T-helper 2 cell treated with Interferon-gamma antibody and Interleukin-4, amounts not matched to agents 100 ng/mL and 5 ng/mL, for 36 hours (primary cell): ENCODE results near the gene COX14. TPM values are rescaled to one million over a fixed set of nuclear protein-coding genes. Genes with fewer than 3 reads are reported as not detected.

Experiments
- intact Hi-C: fragments of 100-400 bp; cut with micrococcal nuclease; formaldehyde crosslinking; loops from one replicate; pipeline ENCODE4 v1.15.1; 2023
- total RNA-seq: library from RNA; stranded (reverse); gene quantifications from 2 replicates; pipeline ENCODE4 v1.2.3, GENCODE V29; 2022

COX14 gene
- total RNA-seq, 1 donor from 2014 or later = 41.4 TPM

DNA sequence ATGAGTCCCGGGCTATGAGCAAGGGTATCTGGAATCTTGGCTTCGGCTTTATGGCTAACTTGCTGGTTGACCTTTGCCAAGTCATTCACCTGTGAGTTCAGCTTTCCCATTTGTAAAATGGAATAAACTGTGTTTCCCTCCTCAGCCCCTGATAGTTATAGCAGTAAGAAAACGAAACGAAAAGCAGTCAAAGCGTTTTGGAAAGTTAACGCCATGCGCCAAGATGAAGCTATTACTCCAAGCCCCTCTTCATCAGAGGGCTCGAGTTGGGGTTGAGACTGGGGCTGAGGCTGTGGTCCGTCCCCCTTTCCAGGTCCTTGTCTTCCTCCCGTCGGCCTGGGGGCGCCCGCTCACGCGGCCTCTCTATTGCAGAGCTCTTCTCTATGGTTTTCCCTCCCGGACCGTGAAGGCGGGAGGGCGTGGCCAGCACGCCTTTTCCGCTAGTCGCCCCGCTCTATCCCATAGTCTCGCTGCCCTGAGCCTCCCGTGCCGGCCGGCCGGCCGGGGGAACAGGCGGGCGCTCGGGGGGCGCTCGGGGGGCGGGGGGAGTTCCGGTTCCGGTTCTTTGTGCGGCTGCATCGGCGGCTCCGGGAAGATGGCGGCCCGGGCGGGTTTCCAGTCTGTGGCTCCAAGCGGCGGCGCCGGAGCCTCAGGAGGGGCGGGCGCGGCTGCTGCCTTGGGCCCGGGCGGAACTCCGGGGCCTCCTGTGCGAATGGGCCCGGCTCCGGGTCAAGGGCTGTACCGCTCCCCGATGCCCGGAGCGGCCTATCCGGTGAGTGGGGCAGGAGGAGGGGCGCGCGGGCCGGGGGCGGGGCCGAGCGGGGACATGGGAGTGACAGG is 27.0 kb upstream of the COX14 start, which contains the start of gene SMARCD1:
SMARCD1 (plus strand) TSS at position 568 of the 840 bp plus-strand sequence; CDS start at position 596, 28 bp downstream.
- intact Hi-C loops = loop anchor here (1.0 kb wide), 3 partner anchors 27 to 90 kb away; partner anchors contain the start of genes CERS5 and COX14

DNA sequence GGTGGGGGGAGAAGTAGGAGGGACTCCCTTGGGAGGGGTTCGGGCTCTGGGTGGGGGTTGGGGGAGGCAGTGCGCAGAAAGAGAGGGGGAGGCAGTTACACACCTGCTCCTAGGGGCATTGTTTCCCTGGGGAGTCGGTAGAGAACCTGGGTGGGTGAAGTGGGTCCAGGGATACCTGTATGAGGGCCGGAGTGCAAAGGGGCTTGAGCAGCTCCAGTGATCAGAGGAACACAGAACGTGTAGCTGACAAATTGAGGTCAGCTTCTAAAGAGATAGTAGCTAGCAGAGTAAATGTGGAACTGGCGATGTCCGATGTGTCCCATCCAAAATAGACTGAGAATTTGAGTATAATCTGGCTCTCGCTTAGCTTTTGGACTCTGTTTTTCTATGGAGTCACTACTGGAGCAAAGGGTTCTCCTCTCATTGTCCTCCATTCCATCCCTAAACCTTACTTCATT is 26.4 kb upstream of the COX14 start:
- intact Hi-C loops = loop anchor here (1.0 kb wide), 3 partner anchors 27 to 90 kb away; partner anchors contain the start of genes CERS5 and COX14

DNA sequence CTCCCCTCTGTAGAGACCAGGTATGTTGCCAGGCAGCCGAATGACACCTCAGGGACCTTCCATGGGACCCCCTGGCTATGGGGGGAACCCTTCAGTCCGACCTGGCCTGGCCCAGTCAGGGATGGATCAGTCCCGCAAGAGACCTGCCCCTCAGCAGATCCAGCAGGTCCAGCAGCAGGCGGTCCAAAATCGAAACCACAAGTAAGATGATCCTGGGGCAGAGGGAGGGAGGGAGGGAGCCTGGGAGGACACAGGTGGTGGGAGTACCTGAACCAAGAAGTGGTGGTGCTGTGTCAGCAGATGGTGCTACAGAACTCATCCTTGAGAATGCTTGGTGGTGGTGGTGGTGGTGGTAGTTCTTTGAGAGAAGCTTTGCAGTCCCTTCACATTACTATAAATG is 25.9 kb upstream of the COX14 start:
- intact Hi-C loops = no loop called here

DNA sequence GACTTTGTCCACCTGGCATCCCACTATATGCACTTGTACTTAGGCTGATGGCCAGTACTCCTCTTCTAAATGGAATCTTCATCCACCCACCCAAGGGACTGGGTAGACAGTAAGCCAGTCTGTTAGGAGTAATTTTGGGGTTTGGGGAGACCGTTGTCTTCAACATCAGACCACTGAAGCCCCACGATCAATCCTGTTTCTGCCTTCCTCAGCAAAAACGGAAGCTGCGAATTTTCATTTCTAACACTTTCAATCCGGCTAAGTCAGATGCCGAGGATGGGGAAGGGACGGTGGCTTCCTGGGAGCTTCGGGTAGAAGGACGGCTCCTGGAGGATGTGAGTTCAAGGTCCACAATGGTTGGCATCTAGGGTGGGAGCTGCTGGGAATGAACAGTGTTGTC is 24.9 kb upstream of the COX14 start:
- intact Hi-C loops = no loop called here

DNA sequence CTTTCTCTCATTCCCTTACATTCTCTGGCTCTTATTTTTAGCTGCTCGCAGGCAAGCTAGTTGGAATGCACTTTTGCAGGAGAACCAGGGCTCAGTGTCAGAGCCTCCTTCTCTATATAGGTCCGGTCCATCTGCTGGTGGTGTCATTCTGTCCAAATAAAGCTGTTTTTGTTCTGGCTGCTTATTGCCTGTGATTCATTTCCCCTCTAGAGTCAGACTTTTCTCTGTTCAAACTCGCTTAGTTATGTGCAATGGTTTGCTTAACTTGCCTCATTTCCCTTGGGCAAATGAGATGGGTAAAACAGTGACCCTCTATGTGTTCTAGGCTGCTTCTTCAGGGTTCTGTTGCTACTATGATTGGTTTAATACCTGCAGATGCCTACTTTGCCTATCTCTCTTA is 24.0 kb upstream of the COX14 start:
- intact Hi-C loops = loop anchor here (1.0 kb wide), 1 partner anchor 312 kb away; the partner anchor contains the start of gene LARP4

DNA sequence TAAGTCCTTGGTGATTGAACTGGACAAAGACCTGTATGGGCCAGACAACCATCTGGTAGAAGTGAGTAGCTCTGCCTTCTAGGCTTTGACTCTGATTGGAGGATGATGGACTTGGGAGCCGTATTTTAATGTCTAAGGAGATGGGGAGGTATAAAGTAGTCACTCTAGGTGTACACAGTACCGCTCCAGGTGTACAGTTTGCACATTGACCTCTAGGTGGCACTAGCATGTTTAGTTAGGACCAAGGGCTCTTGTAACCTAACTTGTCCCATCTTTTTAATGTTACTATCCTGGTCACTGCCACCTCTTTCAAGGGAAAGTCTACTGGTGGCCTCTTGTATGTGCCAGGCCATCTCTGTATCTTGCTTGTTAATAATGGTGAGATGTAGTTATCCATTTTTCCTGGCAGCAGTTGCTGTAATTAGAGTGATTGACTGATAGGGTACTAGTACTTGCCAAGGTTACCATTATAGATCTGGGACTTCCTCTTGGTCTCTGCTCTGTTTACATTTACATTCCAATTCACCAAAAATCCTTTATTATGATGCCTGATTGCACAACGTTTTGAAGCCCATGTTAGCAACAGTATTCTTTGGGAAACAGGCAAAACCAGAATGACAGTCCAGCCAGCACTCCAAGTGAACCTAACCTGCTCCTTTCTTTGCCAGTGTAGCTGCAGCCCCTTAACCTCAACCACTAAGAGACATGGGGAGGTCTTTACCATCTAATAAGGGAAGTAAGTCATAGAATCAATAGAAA is 23.3 kb upstream of the COX14 start:
- intact Hi-C loops = loop anchor here (1.0 kb wide), 1 partner anchor 312 kb away; the partner anchor contains the start of gene LARP4

DNA sequence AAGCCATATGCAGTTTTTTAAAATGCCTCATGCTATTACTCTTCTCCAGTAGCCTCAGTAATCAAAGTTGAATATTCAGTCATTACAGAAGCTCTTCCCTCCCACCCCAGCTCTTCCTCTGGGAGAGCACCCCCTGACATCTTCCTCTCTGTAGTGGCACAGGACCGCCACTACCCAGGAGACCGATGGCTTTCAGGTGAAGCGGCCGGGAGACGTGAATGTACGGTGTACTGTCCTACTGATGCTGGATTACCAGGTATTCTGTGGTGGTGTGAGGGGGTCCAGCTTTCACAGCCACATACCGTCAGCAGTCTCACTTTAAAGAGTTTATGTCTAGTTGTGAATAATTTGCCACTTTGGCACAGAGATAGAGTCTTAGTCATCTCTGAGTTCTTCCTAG is 22.3 kb upstream of the COX14 start:
- intact Hi-C loops = no loop called here

DNA sequence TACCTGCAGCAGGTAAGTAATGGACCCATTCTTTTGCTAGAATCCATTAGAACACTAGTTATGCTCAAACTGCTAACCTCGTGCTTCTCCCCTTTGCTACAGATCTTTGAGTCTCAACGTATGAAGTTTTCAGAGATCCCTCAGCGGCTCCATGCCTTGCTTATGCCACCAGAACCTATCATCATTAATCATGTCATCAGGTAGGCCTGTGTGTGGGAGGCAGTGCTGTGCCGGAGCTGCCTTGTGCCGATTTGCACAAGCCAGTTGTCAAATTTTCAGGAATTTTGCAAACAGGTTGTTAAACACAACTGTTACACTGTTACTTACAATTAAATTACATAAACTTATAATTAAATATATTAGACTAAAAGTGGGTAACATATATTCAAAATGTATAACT is 21.6 kb upstream of the COX14 start:
- intact Hi-C loops = no loop called here

DNA sequence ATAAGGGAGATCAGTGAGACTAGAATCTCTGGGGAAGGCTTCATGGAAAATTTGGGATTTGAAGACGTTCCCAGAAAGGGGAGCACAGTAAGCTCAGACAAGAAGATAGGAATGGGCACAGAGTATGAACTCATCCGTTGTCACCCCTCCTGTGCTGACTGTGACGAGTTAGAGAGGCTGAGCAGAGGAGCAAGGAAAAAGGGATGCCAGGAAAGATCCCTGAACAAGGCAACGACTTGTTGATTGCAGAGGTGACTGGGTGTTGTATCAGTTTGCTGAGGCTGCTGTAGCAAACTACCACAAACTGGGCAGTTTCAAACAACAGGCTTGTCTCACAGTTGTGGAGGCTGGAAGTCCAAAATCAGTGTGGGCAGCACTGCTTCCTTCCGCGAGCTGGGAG is 14.1 kb upstream of the COX14 start:
- intact Hi-C loops = no loop called here

DNA sequence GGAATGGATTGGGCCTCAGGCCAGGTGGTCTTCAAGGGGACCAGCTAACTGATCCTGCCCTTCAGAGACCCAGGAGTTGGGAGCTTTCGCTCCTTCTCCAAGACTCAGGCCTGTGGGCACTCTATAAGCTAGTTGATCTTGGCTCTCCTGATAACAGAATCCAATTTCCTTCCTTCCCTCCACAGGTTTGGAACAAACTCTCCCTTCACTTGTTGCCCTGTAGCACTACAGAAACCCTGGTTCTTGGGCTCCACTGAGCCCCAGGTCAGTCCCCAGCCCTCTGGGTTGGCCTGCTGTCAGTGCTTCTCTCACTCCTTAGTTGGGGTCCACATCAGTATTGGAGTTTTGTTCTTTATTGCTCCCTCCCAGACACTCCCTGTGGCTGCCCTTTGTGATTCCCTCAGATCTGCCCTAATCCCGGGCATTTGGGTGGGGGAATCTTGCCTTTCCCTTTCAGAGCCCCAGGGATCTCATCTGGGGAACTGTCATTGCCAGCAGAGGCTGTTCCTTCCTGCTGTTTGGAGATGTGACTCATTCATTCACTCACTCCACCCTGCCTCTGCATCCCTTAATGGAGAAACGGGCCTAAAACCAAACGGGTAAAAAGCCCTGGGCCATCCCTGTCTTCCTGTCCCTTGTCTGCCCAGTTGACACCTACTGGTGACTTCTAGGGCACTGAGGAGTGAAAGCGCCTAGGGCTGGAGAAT is 12.6 kb upstream of the COX14 start:
- intact Hi-C loops = no loop called here

DNA sequence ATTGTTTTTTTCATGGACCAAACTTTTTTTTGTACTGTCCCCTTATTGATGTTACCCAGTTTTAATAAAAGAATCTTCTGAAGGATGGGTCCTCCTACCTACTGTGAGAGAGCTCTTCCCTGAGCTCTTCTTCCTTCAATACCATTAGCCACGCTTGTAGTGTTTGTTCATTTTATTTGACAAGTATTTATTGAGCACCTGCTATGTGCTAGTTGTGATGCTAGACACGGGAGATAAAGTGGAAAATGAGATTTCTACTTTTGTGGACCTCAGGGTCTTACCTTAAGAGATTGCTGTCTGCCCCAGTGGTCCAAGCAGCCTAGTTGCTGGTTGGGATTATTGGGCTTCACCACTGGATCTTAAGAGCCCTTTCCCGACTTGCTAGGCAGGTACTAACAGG is 11.5 kb upstream of the COX14 start:
- intact Hi-C loops = no loop called here

DNA sequence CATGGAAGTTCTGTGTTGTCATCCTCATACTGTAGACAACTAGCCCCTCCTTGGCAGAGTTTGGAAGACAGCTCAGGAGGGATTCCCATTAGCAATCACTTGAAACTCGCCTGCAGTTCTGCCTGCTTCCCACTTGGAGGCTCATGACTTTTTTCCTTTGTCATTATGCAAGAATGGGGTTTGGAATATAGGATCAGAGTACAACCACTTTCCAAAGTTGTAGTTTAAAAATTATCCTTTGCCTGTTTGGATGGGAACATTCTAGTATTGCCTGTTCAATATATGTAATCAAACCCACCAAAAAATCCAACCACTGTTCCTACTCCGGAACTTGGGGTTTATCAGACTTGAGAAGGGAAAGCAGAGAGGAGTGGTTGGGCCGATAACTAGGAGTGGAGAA is 10.4 kb upstream of the COX14 start:
- intact Hi-C loops = no loop called here

DNA sequence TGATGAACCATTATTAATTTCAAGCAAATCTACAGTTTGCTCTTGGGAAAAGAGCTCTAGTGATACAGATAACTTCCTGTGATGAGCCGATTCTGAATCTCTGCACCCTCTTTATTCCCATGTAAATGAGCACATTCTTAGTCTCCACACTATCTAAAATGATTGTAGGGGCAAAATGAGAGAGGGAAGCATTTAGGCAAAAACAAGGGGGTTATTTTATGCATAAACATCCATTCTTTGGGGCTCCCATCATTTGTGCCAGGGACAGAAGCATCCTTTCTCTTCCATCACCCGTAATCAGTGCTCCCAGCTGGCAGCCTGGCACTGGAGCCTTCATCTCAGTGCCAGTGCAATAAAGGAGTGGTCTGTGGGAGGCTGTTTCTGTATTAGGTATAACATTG is 9.9 kb upstream of the COX14 start:
- intact Hi-C loops = no loop called here

DNA sequence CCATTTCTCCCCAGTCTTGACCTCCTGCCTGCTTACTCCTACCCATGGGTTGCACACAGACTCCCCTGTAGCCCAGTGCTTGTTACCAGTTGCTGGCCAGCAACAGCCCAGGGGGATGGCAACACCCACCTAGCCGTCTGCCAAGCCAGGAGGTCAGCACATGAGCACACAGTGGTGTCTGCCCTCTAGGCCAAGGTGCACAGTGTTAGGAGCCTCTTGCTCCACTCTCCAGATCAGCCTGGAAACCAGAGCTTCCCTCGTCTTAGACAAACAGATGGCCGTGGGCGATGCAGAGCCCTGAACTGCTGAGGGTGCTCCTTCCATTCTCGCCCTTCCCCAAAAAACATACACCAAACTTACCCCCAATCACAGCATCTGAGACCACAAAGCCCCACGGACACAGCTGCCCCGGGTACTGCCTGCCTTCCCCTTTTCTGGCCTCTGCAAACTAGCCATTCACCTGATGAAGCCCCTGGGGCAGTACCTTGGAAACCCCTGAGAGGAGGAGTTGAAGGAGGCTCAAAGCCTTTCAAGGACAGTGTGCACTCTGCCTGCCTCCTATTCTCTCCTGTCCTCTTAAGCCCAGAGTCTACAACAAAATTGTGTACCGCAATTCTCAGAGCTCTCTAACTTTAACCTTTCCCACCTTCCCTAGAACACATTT is 9.3 kb upstream of the COX14 start:
- intact Hi-C loops = no loop called here

DNA sequence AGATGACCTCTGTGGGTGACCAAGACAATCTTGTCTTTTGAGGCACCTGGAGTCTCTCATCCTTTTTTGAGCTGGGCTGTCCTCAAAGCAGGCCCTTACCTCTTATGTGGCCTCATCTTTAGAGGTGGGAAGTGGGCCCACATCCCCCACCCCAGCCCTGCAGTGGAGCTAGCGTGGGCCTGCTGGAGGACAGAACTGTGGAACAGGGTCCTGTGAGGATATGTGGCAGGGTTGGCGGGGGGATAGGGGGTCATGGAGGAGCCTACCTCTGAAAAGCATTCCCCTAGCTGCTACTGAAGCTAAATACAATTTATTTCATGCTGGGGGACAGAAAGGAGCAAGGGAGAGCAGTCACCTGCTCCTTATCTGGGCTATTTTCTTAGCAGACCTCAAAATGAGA is 8.7 kb upstream of the COX14 start:
- intact Hi-C loops = no loop called here

DNA sequence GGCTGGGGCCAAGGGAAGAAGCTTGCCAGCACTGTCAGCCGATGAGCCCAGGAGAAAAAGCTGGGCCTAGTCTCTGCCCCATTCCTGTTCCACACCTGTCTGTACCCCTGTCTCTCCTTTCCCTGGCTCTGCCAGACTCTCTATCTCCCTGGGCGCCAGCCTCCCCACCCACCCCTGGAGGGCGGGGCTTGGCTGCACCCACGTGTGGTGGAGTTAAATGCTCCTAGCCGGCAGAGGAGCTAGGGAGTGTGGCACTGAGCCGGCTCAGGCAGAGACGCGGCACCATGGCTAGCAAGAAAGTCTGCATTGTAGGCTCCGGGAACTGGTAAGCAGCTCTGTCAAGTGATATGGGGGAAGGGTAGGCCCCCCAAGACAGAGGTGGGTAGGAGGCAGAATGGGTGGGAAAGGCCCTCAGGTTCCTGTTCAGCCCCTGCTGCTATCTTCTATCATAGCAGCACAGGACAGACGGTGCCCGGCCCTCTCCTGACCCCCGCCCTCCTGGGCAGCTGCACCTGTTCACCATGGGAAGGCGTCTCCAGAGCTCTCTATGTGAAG is 8.2 kb upstream of the COX14 start, which contains the start of gene GPD1:
GPD1 (plus strand) TSS at position 242 of the 555 bp plus-strand sequence; CDS start at position 285, 43 bp downstream.
- intact Hi-C loops = no loop called here

DNA sequence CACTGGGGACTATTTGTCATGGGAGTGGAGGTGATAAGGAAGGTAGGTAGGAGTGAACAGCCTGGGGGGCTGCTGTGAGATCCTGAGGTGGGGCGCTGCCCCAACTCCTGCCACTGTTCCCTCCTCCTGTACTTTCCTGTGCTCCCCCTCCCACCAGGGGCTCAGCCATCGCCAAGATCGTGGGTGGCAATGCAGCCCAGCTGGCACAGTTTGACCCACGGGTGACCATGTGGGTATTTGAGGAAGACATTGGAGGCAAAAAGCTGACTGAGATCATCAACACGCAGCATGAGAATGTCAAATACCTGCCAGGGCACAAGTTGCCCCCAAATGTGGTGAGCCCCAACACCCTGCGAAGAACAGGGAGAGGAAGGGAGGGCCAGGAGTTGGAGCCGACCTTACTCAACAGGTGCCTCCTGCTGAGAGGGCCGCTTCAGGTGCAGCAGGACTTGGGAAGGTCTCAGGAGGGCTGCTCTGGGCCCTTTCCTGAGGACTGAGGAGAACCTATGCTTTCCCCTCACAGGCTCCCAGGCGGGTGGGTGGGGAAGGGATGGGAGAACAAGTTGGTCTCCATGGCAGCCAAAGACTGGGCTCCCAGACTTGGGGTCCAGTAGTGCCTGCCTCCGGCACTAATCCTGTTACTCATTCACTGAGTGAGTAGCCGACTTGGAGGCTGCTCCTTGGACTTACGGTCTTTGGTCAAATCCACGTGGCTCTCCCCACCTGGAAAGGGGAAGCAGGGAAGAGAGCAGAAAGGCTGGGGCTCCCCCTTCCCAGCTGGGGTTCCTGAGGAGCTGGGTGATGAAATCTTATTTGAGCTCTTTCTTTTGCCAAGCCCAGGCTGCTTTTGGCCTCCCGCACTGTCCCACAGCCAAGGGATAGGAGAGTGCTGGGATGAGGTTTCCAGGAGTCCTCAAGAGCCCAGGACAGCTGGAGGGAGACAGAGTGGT is 7.3 kb upstream of the COX14 start:
- intact Hi-C loops = no loop called here

DNA sequence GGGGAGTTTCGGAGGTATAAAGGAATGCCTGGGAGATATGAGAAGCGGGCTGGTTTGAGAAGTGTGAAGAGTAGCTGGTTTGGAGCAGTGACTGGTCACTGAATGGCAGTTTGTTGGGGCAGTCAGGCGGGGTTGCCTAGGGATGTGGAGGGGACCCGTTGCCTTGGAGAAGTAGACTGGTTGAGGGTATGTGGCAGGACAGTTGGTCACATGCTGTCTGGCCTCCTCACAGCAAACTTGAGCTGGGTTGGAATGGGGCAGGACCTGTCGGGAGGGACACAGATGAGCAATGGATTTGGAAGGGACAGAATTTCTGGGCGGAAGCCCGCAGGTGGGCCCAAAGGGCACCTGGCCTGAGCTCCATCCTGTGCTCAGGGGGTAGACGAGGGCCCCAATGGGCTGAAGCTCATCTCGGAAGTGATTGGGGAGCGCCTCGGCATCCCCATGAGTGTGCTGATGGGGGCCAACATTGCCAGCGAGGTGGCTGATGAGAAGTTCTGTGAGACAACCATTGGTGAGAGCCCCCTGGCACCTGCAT is 6.1 kb upstream of the COX14 start:
- intact Hi-C loops = no loop called here

DNA sequence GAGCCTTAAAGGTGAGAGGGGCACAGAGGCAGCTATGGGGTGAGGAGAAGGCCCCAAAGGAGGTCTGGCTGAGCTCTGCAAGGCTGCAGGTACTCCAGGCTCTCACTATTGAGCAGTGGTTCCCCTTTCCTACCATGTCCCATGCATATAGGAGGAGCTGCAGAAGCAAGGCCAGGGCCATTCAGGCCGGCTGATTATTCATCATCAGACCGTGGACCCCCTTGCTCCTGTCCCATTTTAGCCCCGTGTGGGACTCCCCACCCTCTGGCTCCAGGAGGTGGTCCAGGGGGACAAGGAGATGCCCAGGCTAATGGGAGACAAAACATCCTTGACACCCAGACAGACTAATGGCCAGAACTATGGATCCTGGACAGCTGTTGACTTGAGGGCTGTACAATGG is 5.1 kb upstream of the COX14 start:
- intact Hi-C loops = no loop called here
